Gastroesophageal sphincter (tissue), 3 donors: ENCODE results near the gene UGT1A4.
"Not testable (repeated sequence)": the region's sequence is repeated elsewhere in the genome, so short reads cannot be mapped to it uniquely, and the experiment has no call there.

Experiments used
- CTCF ChIP-seq, 4 experiments: fragments of 200-600 bp in 2 of 4; fragments of 450-650 bp in 2 of 4; sonication (generic) in 1 of 4; IDR thresholded peaks; one replicate each; pipeline ENCODE4 v1.5.1; 2017 to 2019; ENCODE audit warnings: antibody characterized with exemption in 4 of 4, mild to moderate bottlenecking in 2 of 4, moderate library complexity in 2 of 4
- EP300 ChIP-seq: sonication (generic); formaldehyde crosslinking; IDR thresholded peaks from one replicate; pipeline ENCODE4 v1.6.1; 2017; ENCODE audit warnings: antibody characterized with exemption, mild to moderate bottlenecking
- POLR2A ChIP-seq, 2 donors: fragments of 450-650 bp; IDR thresholded peaks; one replicate each; pipeline ENCODE4 v1.6.1; 2017; ENCODE audit warnings: antibody characterized with exemption in 2 of 2, mild to moderate bottlenecking in 2 of 2, moderate library complexity in 1 of 2
- POLR2AphosphoS5 ChIP-seq: sonication (generic); formaldehyde crosslinking; IDR thresholded peaks from one replicate; pipeline ENCODE4 v1.6.1; 2017; ENCODE audit warnings: antibody characterized with exemption

DNA sequence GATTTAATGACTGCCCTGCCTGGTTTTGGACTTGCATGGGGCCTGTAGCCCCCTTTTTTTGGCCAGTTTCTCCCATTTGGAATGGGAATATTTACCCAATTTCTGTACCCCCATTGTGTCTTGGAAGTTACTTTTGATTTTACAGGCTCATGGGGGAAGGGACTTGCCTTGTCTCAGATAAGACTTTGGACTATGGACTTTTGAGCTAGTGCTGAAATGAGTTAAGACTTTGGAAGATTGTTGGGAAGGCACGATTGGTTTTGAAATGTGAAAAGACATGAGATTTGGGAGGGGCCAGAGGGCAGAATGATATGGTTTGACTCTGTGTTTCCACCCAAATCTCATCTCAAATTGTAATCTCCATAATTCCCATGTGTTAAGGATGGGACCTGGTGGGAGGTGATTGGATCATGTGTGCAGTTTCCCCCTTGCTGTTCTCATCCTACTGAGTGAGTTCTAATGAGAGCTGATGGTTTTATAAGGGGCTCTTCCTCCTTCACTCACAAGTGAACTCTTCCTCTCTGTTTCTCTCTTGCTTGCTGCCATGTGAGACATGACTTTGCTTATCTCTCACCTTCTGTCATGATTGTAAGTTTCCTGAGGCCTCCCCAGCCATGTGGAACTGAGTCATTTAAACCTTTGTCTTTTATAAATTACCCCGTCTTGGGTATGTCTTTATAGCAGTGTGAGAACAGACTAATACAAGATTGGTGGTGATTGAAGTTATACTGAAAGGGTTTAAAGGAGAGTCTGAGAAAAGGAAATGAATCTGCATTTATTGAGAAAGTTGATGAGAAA lies 32.9 kb downstream of the UGT1A4 start:
- not testable (repeated sequence) for TF ChIP-seq CTCF (IDR thresholded peaks at IDR 0.05); POLR2A (IDR thresholded peaks at IDR 0.05); EP300; POLR2AphosphoS5
